Astrocyte of the hippocampus (primary cell): ENCODE results near the gene SSBP3.
A peak's percentile ranks its signal among the peaks of the same experiment; 100 is the strongest.

Source experiments
- DNase-seq: peaks from one replicate; pipeline ENCODE4 v3.0.0; 2011; ENCODE audit warnings: low read depth, low spot score

SSBP3 gene

GRCh38 chr1:54307305-54307704, 98.9 kb downstream of the SSBP3 start:
- DNase-seq: no peak

GRCh38 chr1:54305906-54306514, 100.2 kb downstream of the SSBP3 start:
- DNase-seq: no peak

GRCh38 chr1:54304518-54304917, 101.7 kb downstream of the SSBP3 start:
- no peak for DNase-seq

GRCh38 chr1:54302951-54303843, 103.0 kb downstream of the SSBP3 start:
- no peak for DNase-seq

GRCh38 chr1:54302549-54302948, 103.6 kb downstream of the SSBP3 start:
- DNase-seq: no peak

- no peak for DNase-seq
These were observed 104.7 kb downstream of the SSBP3 start for GRCh38 chr1:54301497-54301896.

- DNase-seq: no peak
These were observed 105.8 kb downstream of the SSBP3 start for GRCh38 chr1:54300401-54300800.

- no peak for DNase-seq
These were observed 107.2 kb downstream of the SSBP3 start for GRCh38 chr1:54299037-54299436.

GRCh38 chr1:54298284-54299033, 107.7 kb downstream of the SSBP3 start:
- no peak for DNase-seq

- no peak for DNase-seq
These were observed 108.5 kb downstream of the SSBP3 start for GRCh38 chr1:54297596-54298283.

- DNase-seq: no peak
These were observed 109.5 kb downstream of the SSBP3 start for GRCh38 chr1:54296666-54297065.

GRCh38 chr1:54294887-54295286, 111.3 kb downstream of the SSBP3 start:
- DNase-seq: peak; percentile 51

GRCh38 chr1:54292002-54292911, 113.9 kb downstream of the SSBP3 start:
- DNase-seq: no peak

GRCh38 chr1:54291276-54292001, 114.8 kb downstream of the SSBP3 start:
- DNase-seq: no peak

- DNase-seq: peak; percentile 60
These were observed 115.5 kb downstream of the SSBP3 start for GRCh38 chr1:54290506-54291184.

- no peak for DNase-seq
These were observed 116.4 kb downstream of the SSBP3 start for GRCh38 chr1:54289712-54290233.

GRCh38 chr1:54287801-54288211, 118.4 kb downstream of the SSBP3 start:
- no peak for DNase-seq

GRCh38 chr1:54287176-54287650, 119.0 kb downstream of the SSBP3 start:
- peak; percentile 67 for DNase-seq

- no peak for DNase-seq
These were observed 120.3 kb downstream of the SSBP3 start for GRCh38 chr1:54285815-54286345.
